ENCODE results near the gene PTPN3. TPM values are rescaled to one million over a fixed set of nuclear protein-coding genes. Genes with fewer than 3 reads are reported as not detected.

PTPN3 gene
- total RNA-seq, 1 donor from 2014 or later, result 1.1 TPM

- no peak for DNase-seq (ENCODE audit: low read depth, low spot score)
- Mint-ChIP-seq H3K9me3 (no peaks in the 10 kb centered on the region), H3K36me3 (ENCODE audit: low read depth) (no peaks in the 10 kb centered on the region), H3K27ac (ENCODE audit: unreplicated experiment) (peak overlapping the region; percentile 57), H3K4me1 (peaks cover 41% of the 10 kb centered on the region), H3K27me3 (ENCODE audit: low read depth) (no peaks in the 10 kb centered on the region), H3K4me3 (peak overlapping the region; percentile 17)
- TF ChIP-seq CTCF (conservative IDR thresholded peaks at IDR 0.05), result no peak
Measured at GRCh38 chr9:109426626-109427402, 71.3 kb downstream of the PTPN3 start.

GRCh38 chr9:109424618-109425017 is 73.5 kb downstream of the PTPN3 start:
- Mint-ChIP-seq H3K36me3 (ENCODE audit: low read depth) (no peaks in the 10 kb centered on the region), H3K27ac (ENCODE audit: unreplicated experiment) (no peak overlapping the region), H3K4me1 (peaks cover 63% of the 10 kb centered on the region), H3K27me3 (ENCODE audit: low read depth) (no peaks in the 10 kb centered on the region), H3K4me3 (no peak overlapping the region), H3K9me3 (no peaks in the 10 kb centered on the region)
- DNase-seq (ENCODE audit: low read depth, low spot score), result no peak
- TF ChIP-seq CTCF (conservative IDR thresholded peaks at IDR 0.05), result no peak

GRCh38 chr9:109423877-109424276 is 74.2 kb downstream of the PTPN3 start:
- no peaks in the 10 kb centered on the region for H3K27me3 Mint-ChIP-seq (ENCODE audit: low read depth)
- no peak for DNase-seq (ENCODE audit: low read depth, low spot score)
- TF ChIP-seq CTCF (conservative IDR thresholded peaks at IDR 0.05), result no peak
- no peak overlapping the region for H3K27ac Mint-ChIP-seq (ENCODE audit: unreplicated experiment)
- no peak overlapping the region for H3K4me3 Mint-ChIP-seq
- H3K9me3 Mint-ChIP-seq, result no peaks in the 10 kb centered on the region
- no peaks in the 10 kb centered on the region for H3K36me3 Mint-ChIP-seq (ENCODE audit: low read depth)
- H3K4me1 Mint-ChIP-seq, result peaks cover 71% of the 10 kb centered on the region

GRCh38 chr9:109422641-109423040 is 75.5 kb downstream of the PTPN3 start:
- Mint-ChIP-seq H3K27me3 (ENCODE audit: low read depth) (no peaks in the 10 kb centered on the region), H3K4me1 (peaks cover 75% of the 10 kb centered on the region), H3K4me3 (no peak overlapping the region), H3K36me3 (ENCODE audit: low read depth) (no peaks in the 10 kb centered on the region), H3K9me3 (no peaks in the 10 kb centered on the region), H3K27ac (ENCODE audit: unreplicated experiment) (peak overlapping the region; percentile 14)
- no peak for TF ChIP-seq CTCF (conservative IDR thresholded peaks at IDR 0.05)
- DNase-seq (ENCODE audit: low read depth, low spot score), result no peak

GRCh38 chr9:109421026-109421970 is 76.8 kb downstream of the PTPN3 start:
- peaks cover 72% of the 10 kb centered on the region for H3K4me1 Mint-ChIP-seq
- peak overlapping the region; percentile 79 for H3K27ac Mint-ChIP-seq (ENCODE audit: unreplicated experiment)
- no peak for DNase-seq (ENCODE audit: low read depth, low spot score)
- no peaks in the 10 kb centered on the region for H3K9me3 Mint-ChIP-seq
- H3K36me3 Mint-ChIP-seq (ENCODE audit: low read depth), result no peaks in the 10 kb centered on the region
- H3K4me3 Mint-ChIP-seq, result peak overlapping the region; percentile 47
- TF ChIP-seq CTCF (conservative IDR thresholded peaks at IDR 0.05), result no peak
- no peaks in the 10 kb centered on the region for H3K27me3 Mint-ChIP-seq (ENCODE audit: low read depth)

Data from neural crest cell (in vitro differentiated cells).